Activated CD8-positive, alpha-beta memory T cell treated with anti-CD3 and anti-CD28 coated beads for 36 hours (primary cell): Measurements from ENCODE around the gene SRA1. TPM values are rescaled to one million over a fixed set of nuclear protein-coding genes. Genes with fewer than 3 reads are reported as not detected.
"Not testable (repeated sequence)": the region's sequence is repeated elsewhere in the genome, so short reads cannot be mapped to it uniquely, and the experiment has no call there.

Experiments used
- CTCF ChIA-PET: fragments of 350-600 bp; sonication (Branson Sonifier 250); formaldehyde crosslinking; loops from one replicate; lab custom pipeline; 2021; ENCODE audit warnings: antibody characterized with exemption; lab: Charles Lee
- POLR2A ChIA-PET: fragments of 350-600 bp; sonication (Branson Sonifier 250); formaldehyde crosslinking; loops from one replicate; lab custom pipeline; 2021; ENCODE audit warnings: antibody characterized with exemption; lab: Charles Lee
- total RNA-seq, 2 experiments: library from RNA; stranded (reverse); gene quantifications; one replicate each; pipeline ENCODE4 v1.2.3, GENCODE V29; 2021

SRA1 gene
- 10 to 100 TPM; 64.3 to 68.2 TPM for total RNA-seq

DNA sequence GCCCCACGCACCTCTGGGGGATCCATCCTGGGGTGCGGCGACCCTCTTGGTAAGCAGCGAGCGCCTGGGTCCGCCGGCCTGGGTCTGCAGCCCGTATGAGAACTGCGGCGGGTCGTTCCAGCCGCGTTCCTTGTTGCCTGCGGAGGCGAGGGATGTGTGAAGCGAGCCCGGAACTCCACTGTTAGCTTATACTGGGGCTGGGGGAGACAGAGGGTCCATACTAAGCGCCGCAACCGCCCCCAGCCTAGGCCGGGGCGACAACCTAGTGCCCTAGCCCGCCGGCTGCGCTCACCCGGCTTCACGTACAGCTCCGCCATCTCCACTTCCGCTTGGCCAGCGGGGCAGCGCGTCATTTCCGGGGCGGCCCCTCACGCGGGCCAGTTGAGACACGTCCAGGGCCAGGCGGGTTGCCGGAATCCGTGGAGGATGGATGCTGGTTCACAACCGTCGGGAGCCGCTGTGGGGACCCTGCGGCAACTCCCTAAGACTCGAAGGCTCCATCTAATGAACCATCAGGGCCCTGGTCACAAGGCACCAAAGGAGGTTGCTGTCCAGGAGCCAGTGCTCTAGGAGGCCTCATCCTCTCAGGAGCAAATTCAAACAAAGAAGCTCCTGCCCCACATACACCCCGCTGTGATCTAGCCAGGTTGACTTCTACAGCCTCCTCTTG, at the start of gene SRA1:
Gene SRA1 (minus strand): TSS at position 338 of the 670 bp plus-strand sequence. CDS start 21 bp downstream, at position 317.
- CTCF ChIA-PET: interaction anchor here (0.5 to 2.4 kb wide), 5 partner anchors 9 to 148 kb away, joined by 3 to 6 read pairs (median 5); partner anchors contain the start of gene EIF4EBP3

DNA sequence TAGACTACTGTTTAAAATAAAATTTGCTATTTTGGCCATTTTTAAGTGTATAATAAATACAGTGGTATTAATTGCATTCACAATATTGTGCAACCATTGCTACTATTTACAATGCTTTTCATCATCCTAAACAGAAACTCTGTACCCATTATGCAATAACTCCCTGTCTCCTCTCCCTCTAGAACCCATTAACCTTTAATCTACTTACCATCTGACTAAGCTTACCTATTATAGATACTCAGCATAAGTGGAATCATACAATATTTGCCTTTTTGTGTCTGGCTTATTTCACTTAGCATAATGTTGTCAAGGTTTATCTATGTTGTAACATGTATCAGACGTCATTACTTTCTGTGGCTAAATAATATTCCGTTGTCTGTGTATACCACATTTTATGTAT, 49.8 kb upstream of the SRA1 start:
- POLR2A ChIA-PET: no interaction called here
- CTCF ChIA-PET: no interaction called here

More for the DNA sequence above, at the start of gene SRA1:
- POLR2A ChIA-PET: interaction anchor here (0.6 to 1.4 kb wide), 6 partner anchors 9 to 89 kb away, joined by 3 to 7 read pairs (median 4); partner anchors contain the start of gene EIF4EBP3

DNA sequence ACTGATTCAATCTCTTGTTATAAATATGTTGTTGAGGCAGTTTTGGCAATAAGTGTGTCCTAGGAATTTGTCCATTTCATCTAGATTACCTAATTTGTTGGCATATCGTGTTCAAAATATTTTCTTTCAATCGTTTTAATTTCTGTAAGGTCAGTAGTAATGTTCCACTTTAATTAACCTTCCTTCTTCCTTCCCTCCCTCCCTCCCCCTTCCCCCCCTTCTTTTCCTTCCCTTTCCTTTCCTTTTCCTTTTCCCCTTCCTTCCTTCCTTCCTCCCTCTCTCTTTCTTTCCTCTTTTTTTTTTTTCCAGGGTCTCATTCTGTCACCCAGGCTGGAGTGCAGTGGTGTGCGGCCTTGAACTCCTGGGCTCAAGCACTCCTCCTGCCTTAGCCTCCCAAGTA, 48.6 kb upstream of the SRA1 start:
- ChIA-PET CTCF (no interaction called here), POLR2A (no interaction called here)

DNA sequence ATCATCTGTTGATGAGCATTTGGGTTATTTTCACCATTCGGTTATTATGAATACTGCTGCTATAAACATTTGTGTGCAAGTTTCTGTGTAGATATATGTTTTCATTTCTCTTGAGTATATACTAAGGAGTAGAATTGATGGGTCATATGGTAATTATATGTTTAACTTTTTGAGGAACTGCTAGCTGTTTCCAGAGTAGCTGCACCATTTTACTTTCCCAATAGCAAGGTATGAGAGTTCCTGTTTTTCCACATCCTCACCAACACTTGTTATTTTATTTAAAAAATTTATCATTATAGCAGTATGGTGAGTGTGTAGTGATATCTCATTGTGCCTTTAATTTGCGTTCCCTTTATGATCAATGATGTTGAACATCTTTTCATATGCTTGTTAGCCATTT, 46.5 kb upstream of the SRA1 start:
- CTCF ChIA-PET: interaction anchor here (0.6 kb wide), 1 partner anchor 617 kb away, joined by 3 read pairs; no protein-coding TSS in a partner anchor
- POLR2A ChIA-PET: no interaction called here

DNA sequence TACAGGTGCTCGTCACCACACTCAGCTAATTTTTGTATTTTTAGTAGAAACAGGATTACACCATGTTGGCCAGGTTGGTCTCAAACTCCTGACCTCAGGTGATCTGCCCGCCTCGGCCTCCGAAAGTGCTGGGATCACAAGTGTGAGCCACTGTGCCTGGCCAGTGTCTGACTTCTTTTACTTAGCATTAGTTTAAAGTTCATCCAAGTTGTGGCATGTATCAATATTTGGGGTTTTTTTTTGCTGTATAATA, 46.1 kb upstream of the SRA1 start:
- CTCF ChIA-PET, POLR2A ChIA-PET: not testable (repeated sequence)

DNA sequence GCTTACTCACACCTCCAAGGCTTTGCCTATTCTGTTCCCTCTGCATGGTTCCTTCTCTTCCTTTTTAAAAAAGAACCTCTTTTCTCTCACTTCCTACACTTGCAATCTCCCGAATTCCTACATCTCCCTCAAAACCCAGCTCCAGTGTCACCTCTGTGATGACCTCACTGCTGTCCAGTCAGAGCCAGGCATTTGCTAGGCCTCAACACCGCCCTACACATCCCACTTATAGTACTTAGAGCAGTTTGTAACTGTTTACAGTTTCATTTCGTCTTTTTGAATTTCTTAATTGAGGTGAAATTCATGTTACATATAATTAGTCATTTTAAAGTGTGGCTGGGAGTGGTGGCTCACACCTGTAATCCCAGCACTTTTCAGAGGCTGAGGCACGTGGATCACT, 44.9 kb upstream of the SRA1 start:
- POLR2A ChIA-PET: no interaction called here
- CTCF ChIA-PET: no interaction called here

DNA sequence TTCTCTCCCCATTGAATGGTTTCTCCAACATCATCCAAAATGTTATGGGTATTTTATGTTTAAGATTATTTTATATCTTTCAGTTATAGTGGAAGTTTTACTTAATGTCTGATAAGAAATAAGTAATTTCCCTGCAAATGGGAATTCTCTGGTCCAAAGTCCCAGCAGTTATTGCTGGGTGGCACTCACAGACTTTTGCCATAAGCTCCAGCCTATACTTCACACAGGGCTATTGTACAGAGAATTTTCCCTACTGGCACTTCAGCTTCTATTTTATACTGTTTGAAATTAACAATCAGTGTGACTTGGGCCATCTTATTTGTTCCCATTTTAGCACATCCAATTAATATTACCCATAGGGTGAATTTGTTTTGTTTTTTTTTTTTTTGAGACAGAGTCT, 42.8 kb upstream of the SRA1 start:
- ChIA-PET POLR2A (no interaction called here), CTCF (interaction anchor here (0.7 kb wide), 1 partner anchor 222 kb away, joined by 3 read pairs; no protein-coding TSS in a partner anchor)

DNA sequence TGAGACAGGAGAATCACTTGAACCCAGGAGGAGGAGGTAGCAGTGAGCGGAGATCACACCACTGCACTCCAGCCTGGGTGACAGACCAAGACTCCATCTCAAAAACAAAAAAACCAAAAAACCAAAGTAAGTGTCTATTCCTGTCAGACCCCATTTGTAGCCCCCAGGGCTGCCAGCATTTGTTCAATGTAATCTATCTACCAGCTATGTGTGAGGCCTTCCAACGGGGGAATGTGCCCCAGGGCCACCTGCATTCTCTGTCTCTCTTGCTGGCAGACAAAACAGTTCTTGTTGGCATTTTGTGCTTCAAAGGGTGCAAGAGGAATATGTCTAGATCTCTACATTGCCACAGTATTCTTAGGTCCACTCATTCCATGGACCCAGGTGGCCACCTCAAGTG, 41.6 kb upstream of the SRA1 start:
- ChIA-PET CTCF (no interaction called here), POLR2A (no interaction called here)

DNA sequence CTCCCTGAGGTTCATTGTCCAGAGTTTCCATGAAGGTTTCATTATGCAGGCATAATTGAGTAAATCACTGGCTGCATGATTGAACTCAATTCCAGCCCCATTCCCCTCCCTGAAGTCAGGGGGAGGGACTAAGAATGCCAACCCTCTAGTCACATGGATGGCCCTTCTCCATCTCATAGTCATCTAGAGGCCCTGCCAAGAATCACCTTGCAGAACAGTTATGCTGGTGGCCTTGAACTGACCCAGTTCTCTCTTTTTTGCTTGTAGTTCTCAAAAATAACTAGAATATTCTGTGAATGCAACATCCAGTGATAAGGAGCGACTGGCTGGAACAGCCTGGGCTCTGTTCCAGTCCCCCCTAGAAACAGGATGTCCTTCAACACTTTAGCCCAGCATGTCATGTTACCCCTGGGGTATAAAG, 39.1 kb upstream of the SRA1 start:
- ChIA-PET CTCF (no interaction called here), POLR2A (no interaction called here)

DNA sequence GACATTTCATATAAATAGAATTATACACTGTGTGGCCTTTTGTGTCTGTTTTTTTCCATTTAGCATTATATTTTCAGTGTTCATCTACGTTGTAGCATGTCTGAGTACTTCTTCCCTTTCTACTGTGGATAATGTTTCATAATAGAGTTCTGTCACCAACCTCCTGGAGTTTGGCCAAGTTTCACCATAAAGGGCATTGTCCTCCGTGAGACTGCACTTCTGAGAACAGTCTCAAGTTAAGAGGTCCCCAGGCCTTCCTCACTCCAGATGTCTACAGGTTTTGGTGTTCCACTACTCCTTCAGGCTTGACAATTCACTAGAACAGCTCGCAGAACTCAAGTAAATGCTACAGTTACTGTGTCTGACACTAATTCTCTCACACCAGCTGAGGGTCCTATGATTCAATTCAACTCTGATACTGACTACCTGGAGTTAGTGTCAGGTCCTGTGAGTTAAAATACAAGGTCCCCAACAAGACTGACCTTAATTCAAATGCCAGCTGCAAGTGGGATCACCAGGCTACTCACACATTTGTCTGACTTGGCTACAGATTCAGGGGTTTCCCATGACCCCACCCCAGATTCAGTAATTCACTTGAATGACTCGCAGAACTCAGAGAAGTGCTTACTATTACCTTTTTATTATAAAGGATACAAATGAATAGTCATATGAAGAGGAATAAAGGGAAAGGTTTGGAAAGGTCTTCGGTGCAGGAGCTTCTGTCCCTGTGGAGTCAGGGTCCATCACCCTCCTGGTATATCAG, 38.4 kb upstream of the SRA1 start:
- CTCF ChIA-PET: no interaction called here
- POLR2A ChIA-PET: no interaction called here

DNA sequence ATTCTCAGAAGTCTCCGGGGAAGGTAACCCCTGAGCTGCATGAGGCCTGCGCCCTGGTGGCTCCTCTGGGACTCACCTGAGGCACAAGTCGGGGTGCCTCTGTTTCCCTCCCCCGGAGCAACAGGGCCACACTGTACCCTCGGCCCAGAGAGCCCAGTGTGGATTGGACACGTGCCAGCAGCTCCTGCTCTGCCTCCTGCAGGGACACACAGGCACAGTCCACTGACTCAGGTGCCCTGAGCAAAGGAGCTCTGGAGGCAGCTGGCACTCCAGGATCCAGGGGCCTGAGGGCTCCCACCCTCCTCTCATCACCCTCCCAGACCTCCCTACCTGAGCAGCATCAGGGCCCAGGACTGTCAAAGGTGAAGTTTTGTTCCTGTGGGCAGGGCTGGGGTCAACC, 36.9 kb upstream of the SRA1 start:
- ChIA-PET CTCF (no interaction called here), POLR2A (no interaction called here)

DNA sequence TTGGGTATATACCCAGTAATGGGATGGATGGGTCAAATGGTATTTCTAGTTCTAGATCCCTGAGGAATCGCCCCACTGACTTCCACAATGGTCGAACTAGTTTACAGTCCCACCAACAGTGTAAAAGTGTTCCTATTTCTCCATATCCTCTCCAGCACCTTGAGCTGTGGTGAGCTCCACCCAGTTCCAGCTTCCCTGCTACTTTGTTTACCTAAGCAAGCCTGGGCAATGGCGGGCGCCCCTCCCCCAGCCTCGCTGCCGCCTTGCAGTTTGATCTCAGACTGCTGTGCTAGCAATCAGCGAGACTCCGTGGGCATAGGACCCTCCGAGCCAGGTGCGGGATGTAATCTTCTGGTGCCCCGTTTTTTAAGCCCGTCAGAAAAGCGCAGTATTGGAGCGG, 35.8 kb upstream of the SRA1 start:
- POLR2A ChIA-PET, CTCF ChIA-PET: not testable (repeated sequence)

DNA sequence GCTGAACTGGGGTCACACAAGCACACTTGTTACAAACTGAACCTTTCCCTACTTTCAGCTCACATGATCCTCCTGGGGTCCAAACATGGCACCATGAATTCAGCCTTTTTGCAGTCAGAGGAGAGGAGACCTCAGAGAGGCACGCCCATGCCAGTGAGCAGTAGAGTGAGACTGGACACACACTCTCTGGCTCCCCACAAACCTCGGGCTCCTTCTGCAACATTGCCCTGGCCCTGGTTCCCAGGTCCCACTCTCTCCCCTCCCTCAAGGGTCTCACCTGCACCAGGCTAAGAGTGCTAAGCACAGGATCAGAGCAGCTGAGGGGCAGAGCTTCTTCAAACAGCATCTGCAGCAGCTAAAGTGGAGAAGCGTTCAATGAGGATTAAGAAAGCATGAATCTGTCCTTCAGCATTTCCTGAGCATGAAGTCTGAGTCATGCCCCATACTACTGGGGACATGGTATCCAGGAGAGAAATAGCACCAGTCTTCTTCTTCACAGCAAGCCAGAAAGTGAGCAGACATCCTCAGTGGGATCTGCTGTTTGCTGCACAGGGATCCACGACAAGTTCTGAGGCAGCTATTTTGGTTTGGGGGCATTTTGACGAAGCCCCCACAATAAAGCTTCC, 34.6 kb upstream of the SRA1 start:
- CTCF ChIA-PET: interaction anchor here (0.5 kb wide), 2 partner anchors 58 to 128 kb away, joined by 3 read pairs; no protein-coding TSS in a partner anchor

DNA sequence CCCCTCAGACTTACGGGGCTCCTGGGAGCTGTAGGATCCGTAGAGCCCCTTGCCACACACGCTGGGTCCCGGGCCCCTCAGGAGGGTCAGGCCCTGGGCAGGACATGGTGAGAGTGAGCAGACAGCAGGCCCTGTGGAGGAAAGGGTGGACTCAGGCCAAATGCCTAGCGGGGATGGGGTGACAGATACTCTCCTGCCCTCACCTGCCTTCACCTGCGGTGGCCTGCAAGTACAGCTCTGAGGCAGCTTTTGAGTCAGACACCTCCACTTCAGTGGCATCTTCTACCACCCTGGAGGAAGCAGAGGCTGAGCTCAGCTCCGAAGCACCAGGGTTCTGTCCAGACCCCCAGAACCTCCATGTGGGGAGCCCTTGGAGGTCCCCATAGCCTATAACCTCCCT, 33.6 kb upstream of the SRA1 start:
- ChIA-PET POLR2A (no interaction called here), CTCF (no interaction called here)

More for the DNA sequence above, 34.6 kb upstream of the SRA1 start:
- POLR2A ChIA-PET: no interaction called here

DNA sequence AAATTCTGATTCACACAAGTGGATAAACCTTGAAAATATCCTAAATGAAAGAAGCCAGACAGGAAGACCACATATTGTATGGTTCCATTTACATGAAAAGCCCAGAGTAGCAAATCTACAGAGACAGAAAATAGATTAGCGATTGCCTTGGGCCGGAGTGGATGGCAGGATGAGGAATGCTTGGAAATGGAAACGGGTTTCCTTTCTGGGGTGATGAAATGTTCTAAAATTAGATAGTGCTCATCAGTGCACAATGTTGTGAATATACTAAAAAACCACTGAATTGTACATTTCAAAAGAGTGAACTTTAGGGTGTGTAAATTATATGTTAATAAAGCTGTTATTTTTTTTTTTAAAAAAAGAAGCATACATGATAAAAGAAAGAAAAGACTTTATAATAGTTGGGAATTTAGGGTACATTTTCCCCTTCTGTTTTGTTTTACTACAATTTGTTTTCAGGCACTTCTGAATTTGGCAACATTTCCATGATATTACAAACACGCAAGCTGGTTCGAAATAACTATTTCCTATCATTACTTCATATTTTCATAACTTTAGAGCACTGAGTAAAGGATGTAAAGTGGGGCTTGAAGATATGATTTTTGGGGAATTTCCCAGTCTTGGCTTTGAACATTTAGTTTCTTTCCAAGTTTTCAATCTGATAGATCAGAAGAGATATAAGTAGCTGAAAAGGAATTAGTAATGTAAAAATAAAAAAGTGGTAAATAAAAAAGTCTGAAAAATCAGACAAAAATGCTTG, 31.2 kb upstream of the SRA1 start:
- CTCF ChIA-PET: no interaction called here
- POLR2A ChIA-PET: no interaction called here

DNA sequence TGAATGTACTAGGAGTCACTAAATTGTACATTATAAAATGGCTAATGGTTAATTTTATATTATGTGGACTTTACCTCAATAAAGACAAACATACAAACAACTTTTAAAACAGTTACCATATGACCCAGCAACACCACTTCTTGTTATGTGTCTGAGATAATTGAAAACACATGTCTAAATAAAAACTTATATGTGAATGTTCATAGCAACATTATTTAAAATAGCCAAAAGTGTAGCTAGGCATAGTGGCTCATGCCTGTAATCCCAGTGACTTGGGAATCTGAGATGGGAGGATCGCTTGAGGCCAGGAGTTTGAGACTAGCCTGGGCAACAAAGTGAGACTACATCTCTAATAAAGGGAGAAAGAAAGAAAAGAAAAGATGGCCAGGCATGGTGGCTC, 30.2 kb upstream of the SRA1 start:
- ChIA-PET CTCF (no interaction called here), POLR2A (no interaction called here)

DNA sequence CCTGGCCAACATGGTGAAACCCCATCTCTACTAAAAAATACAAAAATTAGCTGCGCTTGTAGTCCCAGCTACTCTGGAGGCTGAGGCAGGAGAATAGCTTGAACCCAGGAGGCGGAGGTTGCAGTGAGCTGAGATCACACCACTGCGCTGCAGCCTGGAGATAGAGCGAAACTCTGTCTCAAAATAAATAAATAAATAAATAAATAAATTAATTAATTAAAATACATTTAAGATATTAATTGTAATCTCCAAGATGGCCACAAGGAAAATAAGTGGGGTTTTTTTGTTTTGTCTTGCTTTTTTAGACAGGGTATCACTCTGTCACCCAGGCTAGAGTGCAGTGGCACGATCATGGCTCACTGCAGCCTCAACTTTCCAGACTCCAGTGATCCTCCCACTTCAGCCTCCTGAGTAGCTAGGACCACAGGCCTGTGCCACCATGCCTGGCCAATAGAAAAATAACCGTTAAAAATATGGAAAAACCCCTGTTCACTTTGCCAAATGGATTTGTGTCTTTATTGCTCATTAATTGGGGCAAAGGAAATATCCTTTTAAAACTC, 22.0 kb upstream of the SRA1 start:
- CTCF ChIA-PET, POLR2A ChIA-PET: not testable (repeated sequence)

DNA sequence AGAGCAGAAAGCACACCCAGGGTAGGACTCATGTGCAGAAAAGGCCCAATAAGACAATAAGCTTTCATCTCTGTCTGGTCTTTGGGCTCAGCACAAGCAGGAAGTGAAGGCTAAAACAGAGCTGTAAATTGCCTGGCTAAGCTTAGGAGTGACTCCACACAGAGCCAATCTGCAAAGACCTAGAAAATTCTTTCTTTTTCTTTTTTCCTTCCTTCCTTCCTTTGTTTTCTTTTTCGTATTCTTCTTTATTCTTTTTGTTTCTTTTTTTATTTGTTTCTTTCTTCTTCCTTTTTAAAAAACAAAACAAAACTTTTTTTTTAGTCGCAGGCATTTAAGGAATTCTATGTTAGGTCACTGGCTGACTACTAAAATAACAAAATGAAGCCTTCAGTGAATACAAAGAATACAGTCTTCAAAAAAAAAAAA, 19.5 kb upstream of the SRA1 start:
- CTCF ChIA-PET: interaction anchor here (0.6 kb wide), 1 partner anchor 157 kb away, joined by 3 read pairs; no protein-coding TSS in a partner anchor

DNA sequence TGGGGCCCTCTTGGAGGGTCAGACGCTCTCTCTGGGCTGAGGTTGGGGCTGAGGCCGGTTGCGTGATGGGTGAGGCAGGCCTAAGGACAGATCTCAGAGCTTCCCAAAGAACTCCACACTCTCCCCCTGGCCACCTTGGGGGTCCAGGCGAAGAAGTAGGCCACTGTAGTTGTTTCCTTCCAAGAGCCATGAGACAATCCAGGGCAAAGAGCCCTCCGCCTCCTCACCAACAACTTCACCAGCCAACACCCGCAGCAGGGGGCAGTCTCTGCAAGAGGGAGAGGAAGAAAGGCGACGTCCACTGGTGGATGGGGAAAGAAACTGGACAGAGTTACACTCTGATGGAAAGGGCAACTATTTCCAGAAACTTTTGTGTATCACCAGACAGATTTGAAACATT, 18.0 kb upstream of the SRA1 start:
- ChIA-PET POLR2A (interaction anchor here (0.6 kb wide), 1 partner anchor 34 kb away, joined by 4 read pairs; no protein-coding TSS in a partner anchor), CTCF (interaction anchor here (1.3 kb wide), 1 partner anchor 60 kb away, joined by 3 read pairs; no protein-coding TSS in a partner anchor)

More for the DNA sequence above, 19.5 kb upstream of the SRA1 start:
- POLR2A ChIA-PET: no interaction called here
